GM12872 (cell line): ENCODE measurements around the gene SATB2.

ENCODE experiments used
- CTCF ChIP-seq: IDR thresholded peaks from 3 replicates; pipeline ENCODE4 v1.5.1; 2011; ENCODE audit warnings: low read depth, mild to moderate bottlenecking, low read length, moderate library complexity; ENCODE audit not compliant: insufficient read depth

The SATB2 gene

GRCh38 chr2:199414001-199414400, 43.7 kb downstream of the SATB2 start:
- TF ChIP-seq CTCF, result no peak

GRCh38 chr2:199409759-199410529, 47.8 kb downstream of the SATB2 start:
- TF ChIP-seq CTCF, result no peak

GRCh38 chr2:199407421-199407820, 50.3 kb downstream of the SATB2 start:
- no peak for TF ChIP-seq CTCF

- TF ChIP-seq CTCF, result 0 out of 3 replicates have a peak, but pooled peaks have one; percentile 25
These were observed 52.5 kb downstream of the SATB2 start for GRCh38 chr2:199405241-199405640.

GRCh38 chr2:199404841-199405240, 52.9 kb downstream of the SATB2 start:
- no peak for TF ChIP-seq CTCF

- no peak for TF ChIP-seq CTCF
These were observed 62.4 kb downstream of the SATB2 start for GRCh38 chr2:199395311-199395710.

GRCh38 chr2:199392363-199392762, 65.4 kb downstream of the SATB2 start:
- no peak for TF ChIP-seq CTCF
